Osteoblast (primary cell): ENCODE results near the gene GNB5. TPM values are rescaled to one million over a fixed set of nuclear protein-coding genes. Genes with fewer than 3 reads are reported as not detected.

Experiments
- DNase-seq: peaks from one replicate; pipeline ENCODE4 v3.0.0; 2011; ENCODE audit warnings: low spot score, mixed read lengths; ENCODE audit not compliant: insufficient read length; ENCODE audit errors: missing footprints
- H2AFZ ChIP-seq: 2 replicates; pipeline ENCODE4 v1.6.0; 2011; ENCODE audit warnings: mild to moderate bottlenecking, low read length
- H3K27ac ChIP-seq: 2 replicates; pipeline ENCODE4 v1.5.1; 2011; ENCODE audit warnings: mild to moderate bottlenecking, low read depth, low read length, moderate library complexity
- H3K27me3 ChIP-seq: 2 replicates; pipeline ENCODE4 v1.6.0; 2012; ENCODE audit warnings: mild to moderate bottlenecking, control low read depth, inconsistent platforms, low read length, moderate library complexity; ENCODE audit not compliant: insufficient read depth
- H3K36me3 ChIP-seq: 2 replicates; pipeline ENCODE4 v1.5.1; 2011; ENCODE audit warnings: mild to moderate bottlenecking, low read length, control low read depth, moderate library complexity; ENCODE audit not compliant: insufficient read depth
- H3K4me1 ChIP-seq: 2 replicates; pipeline ENCODE4 v1.5.1; 2011; ENCODE audit warnings: mild to moderate bottlenecking, low read length, control low read depth, moderate library complexity; ENCODE audit not compliant: insufficient read depth
- H3K4me2 ChIP-seq: 2 replicates; pipeline ENCODE4 v1.6.0; 2011; ENCODE audit warnings: mild to moderate bottlenecking, low read length; ENCODE audit not compliant: insufficient read depth
- H3K4me3 ChIP-seq: fragments of 200-600 bp; sonication (generic); 3 replicates; pipeline ENCODE4 v1.5.1; 2012; ENCODE audit warnings: mild to moderate bottlenecking, low read length, inconsistent platforms; ENCODE audit not compliant: insufficient read depth
- H3K79me2 ChIP-seq: 2 replicates; pipeline ENCODE4 v1.6.0; 2012; ENCODE audit warnings: mild to moderate bottlenecking, low read length, control low read depth, inconsistent platforms; ENCODE audit not compliant: insufficient read depth
- H3K9me3 ChIP-seq: 2 replicates; pipeline ENCODE4 v1.5.1; 2011; ENCODE audit warnings: low read depth, low read length, control low read depth
- H4K20me1 ChIP-seq: 2 replicates; pipeline ENCODE4 v1.6.0; 2012; ENCODE audit warnings: mild to moderate bottlenecking, low read length, control low read depth; ENCODE audit not compliant: insufficient read depth
- total RNA-seq: library from RNA; depleted of rRNA; stranded (reverse); fragments of >200 nt; gene quantifications from 2 replicates; pipeline ENCODE4 v1.2.3, GENCODE V29; 2012
- TF ChIP-seq, protein P1 (sequence below): IDR thresholded peaks from 2 replicates; pipeline ENCODE4 v1.5.1; 2011; ENCODE audit warnings: mild to moderate bottlenecking, low read depth, low read length, moderate library complexity; ENCODE audit errors: extremely low read depth

Gene GNB5
- total RNA-seq, 1 donor: 26.4 TPM

DNA sequence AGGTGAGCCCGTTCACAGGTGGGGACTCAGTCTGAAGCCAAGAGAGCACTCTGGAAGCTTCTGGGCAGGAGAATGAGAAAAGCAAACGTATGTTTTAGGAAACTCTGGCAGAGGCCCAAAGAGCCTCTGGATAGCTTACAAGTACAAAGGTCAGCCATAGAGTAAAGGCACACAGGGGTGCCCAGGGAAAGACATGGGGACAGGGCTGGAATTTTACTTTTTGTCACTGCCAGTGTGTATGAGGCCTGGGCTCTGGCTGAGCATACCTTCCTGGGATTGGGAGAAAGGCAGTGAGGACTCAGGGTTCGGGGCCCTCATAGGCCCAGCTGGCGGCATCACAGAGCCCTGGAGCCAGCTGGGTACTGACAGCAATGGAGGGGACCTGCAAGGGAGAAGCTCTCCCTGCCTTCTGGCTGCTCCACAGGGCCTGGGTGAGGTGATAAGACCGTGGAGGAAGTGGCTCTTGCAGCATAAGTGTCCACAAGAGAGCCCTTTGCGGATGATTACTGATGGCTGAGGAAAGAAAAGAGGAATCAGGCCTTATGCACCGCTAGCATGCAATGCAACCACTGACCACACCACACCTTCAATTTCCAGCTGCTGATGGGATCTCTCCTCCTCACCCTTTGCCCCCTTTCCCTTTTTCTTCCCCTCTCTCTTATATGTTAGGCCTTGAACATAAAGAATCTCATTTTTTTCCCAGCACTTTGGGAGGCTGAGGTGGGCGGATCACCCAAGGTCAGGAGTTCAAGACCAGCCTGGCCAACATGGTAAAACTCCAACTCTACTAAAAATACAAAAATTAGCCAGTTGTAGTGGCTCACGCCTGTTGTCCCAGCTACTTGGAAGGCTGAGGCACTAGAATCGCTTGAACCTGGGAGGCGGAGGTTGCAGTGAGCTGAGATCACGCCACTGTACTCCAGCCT is 53.5 kb downstream of the GNB5 start:
- Histone ChIP-seq H3K36me3 (no peaks in the 10 kb centered on the region), H3K27ac (no peak overlapping the region)
- TF ChIP-seq, protein P1, sequence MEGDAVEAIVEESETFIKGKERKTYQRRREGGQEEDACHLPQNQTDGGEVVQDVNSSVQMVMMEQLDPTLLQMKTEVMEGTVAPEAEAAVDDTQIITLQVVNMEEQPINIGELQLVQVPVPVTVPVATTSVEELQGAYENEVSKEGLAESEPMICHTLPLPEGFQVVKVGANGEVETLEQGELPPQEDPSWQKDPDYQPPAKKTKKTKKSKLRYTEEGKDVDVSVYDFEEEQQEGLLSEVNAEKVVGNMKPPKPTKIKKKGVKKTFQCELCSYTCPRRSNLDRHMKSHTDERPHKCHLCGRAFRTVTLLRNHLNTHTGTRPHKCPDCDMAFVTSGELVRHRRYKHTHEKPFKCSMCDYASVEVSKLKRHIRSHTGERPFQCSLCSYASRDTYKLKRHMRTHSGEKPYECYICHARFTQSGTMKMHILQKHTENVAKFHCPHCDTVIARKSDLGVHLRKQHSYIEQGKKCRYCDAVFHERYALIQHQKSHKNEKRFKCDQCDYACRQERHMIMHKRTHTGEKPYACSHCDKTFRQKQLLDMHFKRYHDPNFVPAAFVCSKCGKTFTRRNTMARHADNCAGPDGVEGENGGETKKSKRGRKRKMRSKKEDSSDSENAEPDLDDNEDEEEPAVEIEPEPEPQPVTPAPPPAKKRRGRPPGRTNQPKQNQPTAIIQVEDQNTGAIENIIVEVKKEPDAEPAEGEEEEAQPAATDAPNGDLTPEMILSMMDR: no peak

DNA sequence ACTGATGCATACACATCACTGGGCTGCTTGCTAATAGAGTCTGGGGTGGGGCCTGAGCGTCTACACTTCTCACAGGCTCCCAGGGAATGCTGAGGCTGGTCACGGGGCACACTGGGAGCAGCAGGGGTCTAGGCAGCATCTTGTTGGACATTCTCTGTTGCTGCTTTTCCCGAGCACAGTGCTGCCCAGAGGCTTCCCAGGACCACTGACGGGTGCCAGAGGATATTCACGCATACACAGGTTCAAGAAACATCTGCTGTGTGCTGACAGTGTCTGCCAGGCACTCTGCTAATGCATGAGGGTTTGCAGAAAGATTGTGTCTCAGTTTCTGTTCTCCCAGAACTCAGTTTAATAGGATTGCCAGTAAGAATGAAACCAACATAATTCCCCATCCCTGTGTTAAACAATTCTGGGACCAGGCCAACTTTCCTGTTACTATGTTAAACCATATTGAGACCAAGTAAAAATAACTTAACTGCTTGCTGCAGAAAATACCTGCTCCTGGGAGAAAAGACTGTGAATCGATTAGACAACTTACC is 54.7 kb downstream of the GNB5 start:
- DNase-seq: no peak
- Histone ChIP-seq H3K27ac (no peak overlapping the region), H4K20me1 (no peaks in the 10 kb centered on the region), H3K36me3 (peaks cover 7% of the 10 kb centered on the region), H3K4me2 (no peak overlapping the region), H3K4me1 (peaks cover 10% of the 10 kb centered on the region), H3K4me3 (no peak overlapping the region), H2AFZ (no peak overlapping the region), H3K9me3 (no peaks in the 10 kb centered on the region), H3K79me2 (no peaks in the 10 kb centered on the region), H3K27me3 (no peaks in the 10 kb centered on the region)
- TF ChIP-seq, protein P1: no peak

More for the DNA sequence above, 53.5 kb downstream of the GNB5 start:
- H3K4me3 ChIP-seq: no peak overlapping the region
- H3K9me3 ChIP-seq: no peaks in the 10 kb centered on the region
- peaks cover 10% of the 10 kb centered on the region for H3K4me1 ChIP-seq
- no peak overlapping the region for H2AFZ ChIP-seq
- no peaks in the 10 kb centered on the region for H3K27me3 ChIP-seq
- no peaks in the 10 kb centered on the region for H4K20me1 ChIP-seq
- DNase-seq: no peak
- H3K79me2 ChIP-seq: no peaks in the 10 kb centered on the region
- no peak overlapping the region for H3K4me2 ChIP-seq

DNA sequence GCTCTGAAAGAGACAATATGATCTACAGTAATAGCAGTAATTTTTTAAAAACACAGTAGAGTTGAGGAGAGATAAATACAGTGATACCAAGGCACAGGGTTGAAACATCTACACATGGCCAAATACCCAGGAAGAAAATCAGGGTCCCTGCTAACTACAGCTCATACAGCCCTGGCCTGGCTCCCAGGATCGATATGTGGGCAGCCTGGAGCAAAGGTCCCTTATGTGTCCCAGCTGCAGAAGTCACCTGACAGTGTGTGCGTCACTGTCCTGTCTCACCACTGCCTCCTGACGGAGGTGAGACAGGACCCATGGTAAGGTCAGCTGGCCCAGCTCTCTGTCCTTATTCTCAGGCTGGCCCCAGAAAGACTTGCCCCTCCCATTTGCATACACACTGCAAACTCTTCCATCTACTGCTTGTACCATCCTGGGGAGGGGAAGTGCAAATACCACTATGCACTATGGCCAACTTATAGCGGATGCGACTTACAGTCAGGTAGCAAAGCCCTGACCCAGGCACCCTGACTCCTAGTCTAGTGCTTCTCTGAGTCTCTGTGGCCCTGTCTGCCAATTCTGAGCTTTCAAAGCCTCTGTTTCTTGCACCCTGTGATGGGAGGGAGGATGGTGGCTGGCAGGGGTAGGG is 56.6 kb downstream of the GNB5 start:
- Histone ChIP-seq H3K4me2 (no peak overlapping the region), H3K4me1 (peaks cover 10% of the 10 kb centered on the region), H2AFZ (no peak overlapping the region), H3K27ac (no peak overlapping the region), H3K36me3 (peaks cover 7% of the 10 kb centered on the region), H3K79me2 (no peaks in the 10 kb centered on the region), H3K27me3 (no peaks in the 10 kb centered on the region), H3K4me3 (no peak overlapping the region), H4K20me1 (no peaks in the 10 kb centered on the region), H3K9me3 (no peaks in the 10 kb centered on the region)
- peak; percentile 15 for DNase-seq
- TF ChIP-seq, protein P1: no peak
